Effector CD8-positive, alpha-beta T cell (primary cell): ENCODE data around the gene GABRB1.

Source experiments
- DNase-seq: peaks from one replicate; lab custom pipeline; 2025; lab: John Stamatoyannopoulos, UW

Gene GABRB1

DNA sequence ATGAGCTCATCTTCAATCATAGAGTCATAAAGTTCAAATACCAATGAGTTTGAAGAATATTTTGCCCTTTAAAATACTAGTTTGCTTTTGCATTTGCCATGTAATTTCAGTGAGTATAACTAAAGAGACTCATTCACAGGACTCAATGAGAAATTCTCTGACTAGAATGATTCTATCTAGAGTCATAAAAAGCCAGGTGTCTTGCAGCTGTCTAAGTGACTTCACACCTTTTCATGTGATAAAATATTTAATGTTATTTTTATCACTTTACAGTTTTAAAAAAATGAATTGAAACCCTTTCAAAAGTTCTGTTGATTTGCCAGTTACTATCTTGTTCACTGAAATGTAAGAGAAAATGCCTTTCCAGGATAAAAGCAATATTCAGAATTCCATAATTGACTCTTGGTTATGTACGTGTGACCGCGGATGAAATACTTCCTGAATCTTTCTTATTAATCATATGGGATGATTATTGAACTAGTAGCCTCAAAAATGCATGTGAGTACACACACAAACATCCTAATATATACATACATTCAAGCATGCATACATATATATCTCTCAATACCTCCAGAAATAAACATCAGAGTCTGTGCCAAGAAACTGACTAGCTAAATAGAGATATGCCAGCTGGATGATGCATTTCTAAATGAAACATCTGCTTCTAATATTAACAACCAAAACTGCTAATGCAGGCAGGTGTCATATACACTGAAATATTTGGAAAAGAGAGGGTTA is 87.0 kb downstream of the GABRB1 start:
- no peak for DNase-seq

DNA sequence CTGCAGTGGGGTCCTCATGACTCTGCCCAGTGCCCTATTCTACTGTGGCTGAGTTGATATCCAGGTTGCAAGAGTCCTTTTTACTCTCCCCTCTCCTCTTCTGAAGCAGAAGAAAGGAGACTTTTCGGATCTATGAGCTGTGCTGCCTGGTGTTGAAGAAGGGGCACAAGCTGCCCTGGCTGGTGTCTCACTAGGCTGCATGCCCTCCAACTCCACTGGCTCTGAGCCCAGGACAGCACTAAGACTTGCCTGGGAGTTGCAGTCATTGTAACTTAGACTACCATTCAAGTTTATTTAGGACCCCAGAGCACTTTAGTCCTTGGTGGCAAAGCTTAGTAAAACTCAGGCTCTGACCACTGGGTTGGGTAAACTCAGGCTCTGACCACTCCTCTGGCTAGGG is 89.4 kb downstream of the GABRB1 start:
- no peak for DNase-seq

DNA sequence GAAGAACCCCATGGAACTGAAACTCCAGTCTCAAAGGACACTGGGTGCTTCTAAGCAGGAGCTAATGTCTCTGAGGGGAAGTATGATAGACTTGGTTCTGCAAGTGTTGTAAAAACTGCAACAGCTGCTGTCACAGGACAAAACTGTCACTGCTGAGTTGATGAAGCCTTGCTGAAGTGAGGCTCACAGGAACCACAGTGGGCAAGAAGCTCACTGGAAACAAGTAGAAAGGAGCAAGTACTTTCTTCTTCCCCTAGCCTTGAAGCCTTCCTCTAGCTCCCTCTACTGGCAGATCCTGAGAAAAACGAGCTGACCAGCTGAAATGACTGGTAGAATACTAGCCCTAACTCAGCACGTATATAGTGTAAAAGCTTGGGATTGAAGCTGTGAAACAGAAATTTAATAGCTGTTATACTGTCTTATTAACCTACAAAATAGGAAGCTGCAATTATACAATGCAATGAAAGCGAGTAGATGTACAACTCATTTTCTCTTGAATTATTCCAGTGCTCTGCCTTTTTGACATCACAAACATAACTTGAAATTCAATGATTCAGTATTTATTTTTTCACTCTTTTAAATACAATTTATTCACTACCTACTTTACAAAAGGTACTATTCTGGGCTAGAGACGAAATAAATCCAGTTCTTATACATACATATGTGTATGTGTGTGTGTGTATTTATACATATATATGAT is 91.4 kb downstream of the GABRB1 start:
- DNase-seq = no peak

DNA sequence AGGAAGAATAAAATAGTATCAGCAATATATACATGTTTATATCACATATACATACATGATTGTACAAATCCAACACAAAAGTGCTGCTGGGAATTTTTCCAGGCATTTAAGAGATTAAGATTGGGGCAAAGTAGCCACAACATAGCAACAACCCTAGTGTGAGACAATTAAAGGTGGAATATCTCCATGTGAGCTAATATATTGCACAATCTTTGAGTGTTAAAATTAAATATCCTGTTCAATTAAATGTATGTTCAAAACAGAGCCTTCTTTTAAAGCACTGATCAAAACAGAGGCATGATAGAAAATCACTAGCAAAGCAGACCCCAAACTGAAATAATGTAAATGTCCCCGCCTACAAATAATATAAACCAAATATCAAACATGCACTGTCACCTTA is 97.6 kb downstream of the GABRB1 start:
- DNase-seq = no peak

DNA sequence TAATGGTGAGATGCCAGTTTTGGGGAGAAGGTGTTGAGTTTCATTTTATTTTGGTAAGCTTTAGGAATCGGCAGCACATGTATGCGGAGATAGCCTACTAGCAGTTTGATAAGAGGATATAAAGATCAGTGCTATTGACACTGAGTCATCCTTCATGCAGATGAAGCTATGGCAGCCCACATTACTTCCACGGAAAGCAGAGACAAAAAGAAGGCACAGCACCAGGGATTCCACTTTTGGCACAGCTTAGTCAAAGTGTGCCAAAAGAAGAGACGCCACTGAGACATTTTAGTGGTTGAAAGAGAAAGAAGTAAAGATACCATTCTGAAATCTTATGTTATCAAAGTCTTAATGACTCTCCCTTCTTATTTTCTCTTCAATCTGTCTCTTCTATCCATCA is 103.8 kb downstream of the GABRB1 start:
- DNase-seq = no peak

DNA sequence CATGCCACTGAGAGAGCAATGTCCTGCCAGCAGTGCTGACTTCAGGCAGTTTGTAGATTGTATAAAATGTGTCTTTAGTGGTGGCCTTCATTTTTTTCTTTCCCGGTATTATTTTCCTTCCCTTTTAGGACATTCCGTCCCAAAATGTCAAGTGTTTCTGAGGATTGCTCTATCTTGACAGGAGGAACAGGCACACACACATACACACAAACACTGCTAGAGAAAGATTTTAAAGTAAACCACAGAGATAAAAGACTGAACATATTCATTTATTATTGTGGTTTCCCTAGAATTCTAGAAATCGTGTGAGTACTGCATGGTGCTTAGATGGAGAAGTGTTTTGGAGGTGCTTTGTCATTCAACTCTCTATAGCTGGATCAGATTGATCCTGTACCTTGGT is 111.9 kb downstream of the GABRB1 start:
- no peak for DNase-seq

DNA sequence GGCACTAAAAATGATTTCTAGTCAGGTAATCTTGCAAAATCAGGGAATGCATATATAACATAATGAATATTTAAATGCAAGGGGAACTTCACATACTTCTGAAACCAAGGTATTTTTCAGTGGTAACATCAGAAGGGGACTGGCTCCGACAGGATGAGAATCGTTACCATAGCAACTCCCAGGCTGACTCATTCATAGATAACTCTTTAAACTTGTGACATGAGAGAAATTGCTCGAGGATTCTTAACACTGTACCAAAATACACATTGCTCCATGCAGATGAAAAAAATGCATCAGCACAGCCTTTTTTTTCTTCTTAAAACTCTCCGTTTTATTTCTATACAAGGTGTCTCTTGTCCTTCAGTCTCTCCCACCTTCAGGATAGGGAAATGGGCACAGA is 114.3 kb downstream of the GABRB1 start:
- DNase-seq = no peak

DNA sequence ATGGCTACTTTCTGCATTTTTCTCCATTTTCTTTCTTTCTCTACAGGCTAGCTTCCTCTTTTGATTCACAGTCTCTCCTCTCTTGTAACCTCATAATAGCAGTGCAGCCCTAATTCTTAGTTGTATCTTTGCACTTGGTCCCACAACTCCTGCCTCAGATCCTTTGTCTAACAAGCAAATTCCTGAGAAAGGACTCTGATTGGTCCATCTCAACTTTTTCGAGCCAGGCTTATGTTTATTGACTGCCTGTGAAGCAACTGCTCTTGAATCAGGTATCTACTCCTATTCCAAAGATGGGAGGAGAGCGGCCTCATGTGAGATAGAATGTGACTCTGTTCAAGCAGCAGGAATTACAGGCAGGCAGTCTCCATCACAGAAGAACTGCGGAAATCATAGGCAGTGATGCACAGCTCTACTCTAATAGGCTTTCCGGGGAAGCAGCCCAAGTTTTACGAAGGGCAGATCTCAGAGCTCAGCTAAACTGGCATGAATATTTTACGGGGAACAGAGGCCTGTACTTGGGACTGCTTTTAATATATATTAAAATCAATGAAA is 123.5 kb downstream of the GABRB1 start:
- no peak for DNase-seq

DNA sequence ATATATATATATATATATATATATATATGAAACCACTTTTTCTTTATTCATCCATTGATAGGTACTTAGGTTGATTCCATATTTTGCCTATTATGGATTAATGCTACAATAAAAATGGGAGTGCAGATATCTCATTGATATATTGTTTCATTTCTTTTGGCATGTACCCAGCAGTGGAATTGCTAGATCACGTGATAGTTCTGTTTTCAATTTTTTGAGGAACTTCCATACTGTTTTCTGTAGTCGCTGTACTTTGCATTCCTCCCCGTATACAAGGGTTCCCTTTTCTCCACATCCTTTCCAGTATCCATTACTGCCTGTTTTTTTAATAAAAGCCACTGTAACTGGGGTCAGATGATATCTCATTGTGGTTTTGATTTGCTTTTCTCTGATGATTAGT is 124.6 kb downstream of the GABRB1 start:
- DNase-seq = no peak

DNA sequence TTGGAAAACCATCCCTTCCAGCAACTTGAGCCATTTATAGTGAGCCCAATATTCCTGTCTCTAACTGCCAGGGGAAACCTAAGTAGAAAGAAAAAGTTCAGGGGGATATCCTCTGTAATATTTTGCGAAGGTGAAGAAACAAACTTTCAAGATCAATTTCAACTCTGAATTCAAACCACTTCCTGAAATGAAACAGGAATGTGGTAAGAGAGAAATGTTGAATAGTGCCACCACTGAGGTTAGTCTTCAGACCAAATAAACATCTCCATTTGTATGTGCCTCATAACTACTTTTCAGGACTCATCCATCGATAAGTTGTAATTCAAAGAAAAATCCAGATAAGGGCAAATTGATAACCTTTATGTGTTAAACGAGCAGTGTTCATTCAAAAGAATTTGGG is 128.7 kb downstream of the GABRB1 start:
- no peak for DNase-seq

DNA sequence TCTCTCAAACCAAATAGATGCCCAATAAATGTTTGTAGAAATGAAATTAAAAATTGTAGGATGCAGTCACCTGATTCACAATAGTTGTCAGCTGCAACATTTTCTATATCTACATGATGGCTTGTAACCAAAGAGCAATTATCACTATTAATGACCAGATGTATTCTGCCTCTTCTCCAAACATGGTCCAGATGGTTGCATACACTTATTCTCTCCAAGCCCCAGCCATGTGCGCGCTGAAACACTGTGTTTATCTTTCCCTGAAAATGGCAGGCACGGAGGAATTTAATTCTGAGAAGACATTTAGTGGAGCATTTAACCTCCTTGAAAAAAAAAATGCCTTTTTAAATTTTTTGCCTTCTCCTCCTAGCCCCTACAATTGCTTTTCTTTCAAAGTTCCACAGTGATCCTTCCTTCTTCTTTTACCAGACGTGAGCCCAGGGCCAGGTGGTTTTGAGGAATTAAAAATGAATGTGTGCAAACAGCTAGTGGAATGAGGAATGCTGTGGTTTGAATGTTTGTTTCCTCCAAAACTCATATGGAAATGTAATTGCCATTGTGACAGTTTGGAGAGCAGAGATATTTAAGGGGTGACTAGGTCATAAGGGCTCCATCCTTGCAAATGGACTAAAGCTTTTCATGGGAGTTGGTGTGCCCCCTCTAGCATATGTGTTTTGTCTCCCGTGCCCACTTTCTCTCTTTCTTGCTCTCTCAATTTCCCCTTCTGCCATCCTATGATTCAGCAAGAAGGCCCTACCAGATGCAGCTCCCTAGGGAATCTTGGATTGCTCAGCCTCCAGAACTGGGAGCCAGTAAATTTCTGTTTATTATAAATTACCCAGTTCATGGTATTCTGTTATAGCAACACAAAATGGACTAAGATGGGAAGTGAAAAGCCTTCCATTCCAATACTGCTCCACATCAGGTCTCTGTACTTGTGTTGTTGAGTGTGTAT is 136.0 kb downstream of the GABRB1 start:
- no peak for DNase-seq

DNA sequence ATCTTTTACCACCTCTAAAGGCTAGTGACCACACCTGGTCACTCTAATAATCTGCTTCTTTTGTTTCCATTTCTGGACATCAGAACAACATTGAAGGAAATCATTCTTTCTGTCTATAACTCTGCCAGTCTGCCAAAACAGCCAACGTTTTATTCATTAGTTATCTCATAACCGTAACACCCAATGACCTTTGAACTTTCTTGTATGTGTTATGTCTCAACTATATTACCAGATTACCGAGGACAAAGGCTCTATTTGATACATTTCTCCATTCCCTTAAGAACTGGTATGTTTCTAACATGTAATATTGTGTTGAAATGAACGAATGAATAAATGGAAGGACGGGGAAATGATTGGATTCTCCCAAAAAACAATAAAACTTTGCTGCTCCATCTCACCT is 152.7 kb downstream of the GABRB1 start:
- DNase-seq = no peak

DNA sequence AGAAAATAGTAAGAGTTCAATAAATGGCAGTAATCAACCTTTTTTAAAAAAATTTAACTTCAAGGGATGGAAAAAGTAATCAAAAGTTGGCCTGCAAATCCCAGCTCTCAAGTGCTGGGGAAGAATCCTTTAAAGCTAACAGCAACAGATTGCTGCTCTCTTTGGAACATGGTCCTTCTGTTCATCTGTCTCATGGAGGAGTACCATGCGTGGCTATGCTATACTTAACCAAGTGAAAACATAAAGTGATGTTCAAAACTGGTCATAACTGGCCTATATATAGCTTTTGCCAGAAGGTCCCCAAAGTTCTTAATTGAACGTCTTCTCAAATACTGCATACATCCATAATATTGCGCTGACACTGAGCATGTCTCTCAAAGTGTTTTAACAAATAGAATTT is 154.4 kb downstream of the GABRB1 start:
- no peak for DNase-seq

DNA sequence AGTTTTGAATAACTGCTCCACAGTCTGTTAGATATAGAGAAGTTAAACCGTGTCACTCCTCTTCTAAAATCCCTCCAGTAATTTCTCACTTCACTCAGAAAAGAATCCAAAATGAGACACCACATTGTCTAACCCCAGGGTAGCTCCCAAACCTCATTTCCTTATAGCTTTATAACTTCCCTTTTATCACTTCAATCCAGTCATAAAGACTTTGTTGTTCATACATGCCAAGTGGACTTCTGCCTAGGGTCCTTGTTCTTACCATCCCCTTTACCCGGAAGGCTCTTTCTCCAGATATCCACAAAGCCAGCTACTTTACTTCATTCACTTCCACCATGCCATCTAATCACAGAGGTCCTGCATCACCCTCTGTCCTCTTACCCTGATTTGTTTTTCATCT is 156.2 kb downstream of the GABRB1 start:
- no peak for DNase-seq

DNA sequence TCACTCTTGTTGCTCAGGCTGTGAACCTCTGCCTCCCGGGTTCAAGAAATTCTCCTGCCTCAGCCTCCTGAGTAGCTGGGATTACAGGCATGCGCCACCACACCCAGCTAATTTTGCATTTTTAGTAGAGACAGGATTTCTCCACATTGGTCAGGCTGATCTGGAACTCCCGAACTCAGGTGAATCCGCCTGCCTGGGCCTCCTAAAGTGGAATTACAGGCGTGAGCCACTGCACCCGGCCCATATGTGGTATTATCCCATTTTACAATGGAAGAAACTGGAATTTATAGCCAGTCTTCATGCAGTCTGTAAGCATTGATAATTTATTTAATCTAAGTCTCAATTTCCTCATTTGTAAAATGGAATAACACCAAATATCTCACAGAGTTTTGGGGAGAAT is 161.8 kb downstream of the GABRB1 start:
- no peak for DNase-seq

DNA sequence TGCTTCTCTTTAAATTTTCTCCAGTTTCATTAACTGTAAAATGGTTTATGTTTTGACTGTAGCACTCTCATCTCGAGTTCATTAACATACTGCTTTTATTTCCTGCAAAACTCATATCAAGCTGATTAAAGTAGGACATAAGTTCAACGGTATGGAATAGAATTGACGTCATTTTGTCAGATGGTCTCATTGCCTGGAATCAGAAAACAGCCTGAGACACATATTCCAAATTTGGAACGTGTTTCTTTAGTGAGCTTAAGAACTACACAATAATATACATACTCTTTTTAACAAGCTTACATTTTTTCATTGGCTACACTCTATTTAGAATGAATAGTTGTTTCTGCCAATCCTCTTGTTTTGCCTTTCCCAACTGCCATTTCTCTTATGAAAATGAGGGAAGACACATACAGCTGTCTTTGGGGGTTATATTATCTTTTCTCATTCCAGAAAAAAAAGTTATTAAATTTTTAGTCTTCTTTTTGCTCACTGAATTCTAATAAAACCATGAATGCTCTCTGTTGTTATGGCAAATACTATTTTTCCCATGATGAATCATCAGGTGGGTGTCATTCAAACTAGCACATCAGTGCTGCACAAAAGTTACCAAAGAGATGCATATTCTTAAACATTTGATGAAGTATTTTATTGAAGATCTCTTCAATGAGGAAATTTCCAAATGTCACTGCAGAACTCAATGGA is 162.8 kb downstream of the GABRB1 start:
- no peak for DNase-seq

DNA sequence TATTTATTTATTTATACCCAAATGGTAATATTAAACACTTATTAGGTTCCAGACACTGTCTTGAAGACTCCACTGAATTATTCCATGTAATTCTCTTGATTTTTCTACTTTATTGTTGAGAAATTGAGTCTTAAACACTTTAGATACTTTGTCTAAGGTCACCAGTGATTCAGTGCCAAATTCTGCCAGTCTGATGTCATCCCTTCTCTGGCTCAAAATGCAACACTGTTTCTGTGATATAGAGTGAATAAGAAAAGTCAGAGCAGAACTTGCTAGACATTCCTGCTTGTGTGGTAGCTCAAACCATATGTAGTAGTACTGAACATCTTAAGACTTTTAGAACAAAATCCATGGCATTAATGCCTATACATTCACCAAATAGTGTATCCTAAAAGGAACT is 164.3 kb downstream of the GABRB1 start:
- DNase-seq = no peak

DNA sequence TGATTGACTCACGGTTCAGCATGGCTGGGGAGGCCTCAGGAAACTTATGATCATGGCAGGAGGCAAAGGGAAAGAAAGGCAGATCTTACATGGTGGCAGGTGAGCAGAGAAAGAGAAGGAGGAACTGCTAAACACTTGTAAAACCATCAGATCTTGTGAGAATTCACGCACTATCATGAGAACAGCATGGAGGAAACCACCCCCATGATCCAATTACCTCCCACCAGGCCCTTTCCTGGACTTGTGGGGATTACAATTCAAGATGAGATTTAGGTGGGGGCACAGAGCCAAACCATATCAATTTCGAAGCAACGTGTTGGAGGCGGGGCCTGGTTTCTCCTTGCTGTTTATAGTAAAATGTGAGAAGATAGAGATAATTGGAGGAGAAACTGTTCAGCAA is 167.4 kb downstream of the GABRB1 start:
- DNase-seq = no peak

DNA sequence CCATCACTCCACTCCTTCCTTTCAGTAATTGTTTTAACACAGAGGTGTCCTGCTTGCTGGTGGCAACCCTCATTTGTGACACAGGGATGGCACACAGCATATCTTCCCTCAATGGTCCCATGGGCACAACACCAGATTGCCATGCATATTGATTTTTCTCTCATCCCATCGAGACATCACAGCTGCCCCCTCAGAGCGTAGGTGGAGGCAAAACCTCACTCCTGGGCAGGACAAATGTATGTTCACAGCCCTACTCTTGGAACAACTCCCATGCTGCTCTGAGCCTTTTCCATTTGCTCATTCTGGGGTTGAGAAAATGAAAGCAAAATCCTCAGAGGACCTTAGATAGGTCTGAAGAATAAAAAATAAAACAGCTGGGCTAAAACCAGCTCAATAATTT is 172.2 kb downstream of the GABRB1 start:
- no peak for DNase-seq

DNA sequence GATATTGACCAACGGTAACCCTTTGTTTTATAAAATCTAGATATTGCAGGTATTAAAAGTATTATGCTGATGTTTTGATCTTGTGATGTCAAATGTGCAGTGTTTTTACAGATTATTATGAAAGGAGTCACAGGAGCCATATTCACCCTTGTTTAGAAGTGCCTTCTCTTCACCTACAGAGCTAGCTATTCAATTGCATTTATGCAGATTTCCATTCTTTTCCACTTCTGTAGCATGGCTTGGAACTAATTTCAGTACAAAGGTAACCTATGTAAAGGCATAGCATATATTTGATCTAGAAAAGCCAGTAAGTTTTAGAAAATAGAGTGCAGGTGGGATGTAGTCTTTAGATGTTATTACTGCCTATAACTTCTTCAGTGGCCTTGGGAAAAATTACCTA is 176.2 kb downstream of the GABRB1 start:
- DNase-seq = no peak

DNA sequence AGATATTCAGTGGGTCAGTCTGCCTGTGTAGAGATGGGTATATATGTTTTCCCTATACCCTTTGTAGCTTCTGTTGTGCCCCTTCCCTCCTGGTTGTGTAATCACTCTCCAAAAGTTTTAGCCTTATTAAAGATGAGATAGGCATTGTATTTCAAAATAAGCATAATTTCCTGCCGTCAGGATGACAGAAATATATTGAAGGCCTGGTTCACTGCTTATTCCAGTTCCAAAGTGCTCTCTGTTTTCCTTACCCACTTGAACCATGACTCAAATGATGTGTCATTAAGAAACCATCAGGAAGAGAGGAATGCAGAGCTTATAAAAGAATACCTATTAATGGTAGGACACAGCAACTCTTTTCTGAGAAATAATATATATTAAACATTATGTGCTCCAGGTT is 178.5 kb downstream of the GABRB1 start:
- DNase-seq = no peak

DNA sequence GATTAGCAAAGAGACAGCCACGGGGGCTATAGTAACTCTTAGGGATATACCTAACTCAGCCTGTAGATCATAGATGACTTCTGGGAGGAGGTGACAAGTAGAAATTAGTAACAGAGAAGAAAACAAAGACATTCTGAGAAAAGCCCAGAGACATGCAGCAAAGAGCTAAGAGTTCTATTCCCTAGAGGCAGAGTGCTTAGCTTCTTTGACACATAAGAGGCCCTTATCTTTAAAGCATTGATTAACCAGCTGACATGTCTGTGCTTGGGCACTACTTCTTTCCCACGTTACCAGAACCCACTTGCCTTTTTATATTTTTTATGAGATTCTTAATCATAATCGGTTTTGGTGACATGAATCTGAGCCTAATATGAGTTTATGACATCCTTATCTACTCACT is 179.5 kb downstream of the GABRB1 start:
- no peak for DNase-seq
